ENCODE data around the gene EHHADH. TPM values are rescaled to one million over a fixed set of nuclear protein-coding genes. Genes with fewer than 3 reads are reported as not detected.

The EHHADH gene
- total RNA-seq, 4 donors from 2014 or later: 15.7 to 31.5 (median 21.1) TPM

DNA sequence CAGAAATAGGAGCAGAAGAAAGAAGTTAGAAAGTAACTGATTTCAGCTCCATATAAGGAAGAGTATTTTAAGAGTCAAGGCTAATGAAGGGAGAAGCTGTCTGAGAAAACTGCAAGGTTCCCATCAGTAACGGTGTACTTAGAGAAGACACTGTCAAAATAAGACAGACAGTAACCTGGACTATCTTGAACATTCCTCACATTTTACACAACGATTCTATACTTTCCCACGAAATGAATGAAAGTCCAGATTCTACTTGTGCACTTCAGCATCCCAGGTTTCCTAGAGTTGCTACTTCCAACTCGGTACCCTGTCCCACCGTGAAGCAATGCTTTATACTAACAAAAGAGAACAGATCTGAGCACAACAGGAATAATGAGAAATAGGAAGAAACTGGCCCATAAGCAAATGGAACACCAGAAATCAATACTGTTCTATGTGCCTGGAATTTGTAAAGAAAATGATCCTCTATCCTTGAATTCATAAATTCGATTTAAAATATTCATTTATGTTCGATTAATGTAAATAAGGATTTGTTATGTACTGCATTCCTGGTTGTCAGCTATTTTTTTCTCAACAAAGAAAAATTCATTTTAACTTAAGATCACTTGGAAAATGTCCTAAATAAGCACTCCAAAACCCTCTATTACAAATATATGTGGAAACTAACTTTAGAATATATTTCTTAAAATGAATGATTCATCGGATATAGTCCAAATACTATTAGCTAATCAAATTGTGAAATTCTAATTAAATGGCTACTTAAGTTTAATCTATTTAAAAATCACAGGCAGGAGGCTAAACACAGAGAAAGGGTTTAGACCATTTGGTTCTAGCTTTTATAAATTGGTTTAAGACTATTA, 102.5 kb downstream of the EHHADH start:
- no peak for TF ChIP-seq POLR2A (IDR thresholded peaks at IDR 0.05)
- TF ChIP-seq, protein P1, sequence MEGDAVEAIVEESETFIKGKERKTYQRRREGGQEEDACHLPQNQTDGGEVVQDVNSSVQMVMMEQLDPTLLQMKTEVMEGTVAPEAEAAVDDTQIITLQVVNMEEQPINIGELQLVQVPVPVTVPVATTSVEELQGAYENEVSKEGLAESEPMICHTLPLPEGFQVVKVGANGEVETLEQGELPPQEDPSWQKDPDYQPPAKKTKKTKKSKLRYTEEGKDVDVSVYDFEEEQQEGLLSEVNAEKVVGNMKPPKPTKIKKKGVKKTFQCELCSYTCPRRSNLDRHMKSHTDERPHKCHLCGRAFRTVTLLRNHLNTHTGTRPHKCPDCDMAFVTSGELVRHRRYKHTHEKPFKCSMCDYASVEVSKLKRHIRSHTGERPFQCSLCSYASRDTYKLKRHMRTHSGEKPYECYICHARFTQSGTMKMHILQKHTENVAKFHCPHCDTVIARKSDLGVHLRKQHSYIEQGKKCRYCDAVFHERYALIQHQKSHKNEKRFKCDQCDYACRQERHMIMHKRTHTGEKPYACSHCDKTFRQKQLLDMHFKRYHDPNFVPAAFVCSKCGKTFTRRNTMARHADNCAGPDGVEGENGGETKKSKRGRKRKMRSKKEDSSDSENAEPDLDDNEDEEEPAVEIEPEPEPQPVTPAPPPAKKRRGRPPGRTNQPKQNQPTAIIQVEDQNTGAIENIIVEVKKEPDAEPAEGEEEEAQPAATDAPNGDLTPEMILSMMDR (IDR thresholded peaks at IDR 0.05): no peak
- no peak for DNase-seq
- H3K9me3 ChIP-seq: no peaks in the 10 kb centered on the region
- peak overlapping the region in 2 of 4 donors; percentile 65 to 75 for H3K4me3 ChIP-seq
- H3K27me3 ChIP-seq: no peaks in the 10 kb centered on the region
- H3K4me1 ChIP-seq: peaks cover 0 to 19% (median 4%) of the 10 kb centered on the region in 4 donors
- no peaks in the 10 kb centered on the region for H3K36me3 ChIP-seq
- peak overlapping the region in 1 of 4 donors; percentile 88 for H3K27ac ChIP-seq

DNA sequence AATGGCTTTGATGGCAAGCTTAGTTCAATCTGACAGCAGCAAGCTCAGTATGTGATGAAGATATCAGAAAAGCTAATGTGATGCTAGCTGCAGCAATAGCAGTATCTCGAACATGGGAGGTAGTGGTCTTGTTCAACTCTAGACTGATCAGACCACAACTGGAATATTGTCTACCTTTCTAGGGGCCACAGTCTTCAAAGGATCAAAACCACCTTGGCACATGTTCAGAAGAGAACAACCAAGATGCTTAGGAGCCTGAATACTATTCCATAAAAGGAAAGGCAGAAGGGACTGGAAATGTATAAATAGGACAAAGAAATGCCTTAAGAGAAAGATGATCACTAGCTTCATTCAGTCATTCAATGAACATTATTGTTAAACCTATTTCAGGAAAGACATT, 103.3 kb downstream of the EHHADH start:
- DNase-seq: no peak
- no peaks in the 10 kb centered on the region for H3K27me3 ChIP-seq
- TF ChIP-seq, protein P1 (IDR thresholded peaks at IDR 0.05): no peak
- no peak for TF ChIP-seq POLR2A (IDR thresholded peaks at IDR 0.05)
- no peaks in the 10 kb centered on the region for H3K36me3 ChIP-seq
- peak overlapping the region in 1 of 4 donors; percentile 88 for H3K27ac ChIP-seq
- no peaks in the 10 kb centered on the region for H3K9me3 ChIP-seq
- peaks cover 0 to 19% (median 4%) of the 10 kb centered on the region in 4 donors for H3K4me1 ChIP-seq
- H3K4me3 ChIP-seq: no peak overlapping the region

DNA sequence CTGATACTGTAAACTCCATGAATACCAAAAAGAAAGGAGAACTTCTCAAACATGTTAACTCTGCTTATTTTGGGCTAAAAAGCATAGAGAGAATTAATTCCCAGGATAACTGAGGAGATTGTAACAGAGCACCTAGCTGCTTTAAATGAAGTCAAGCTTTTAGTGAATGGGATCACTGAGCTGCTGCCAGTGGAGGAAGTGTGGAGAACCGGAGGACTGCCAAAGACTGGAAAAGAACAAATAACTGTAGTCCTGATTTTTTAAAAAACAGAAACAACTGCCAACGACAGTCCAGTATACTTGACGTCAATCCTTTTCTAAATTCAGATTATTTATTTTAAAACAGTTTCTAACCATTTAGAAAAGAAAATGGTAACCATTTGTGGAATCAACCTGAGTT, 104.3 kb downstream of the EHHADH start:
- peak overlapping the region in 1 of 4 donors; percentile 10 for H3K27ac ChIP-seq
- H3K36me3 ChIP-seq: no peaks in the 10 kb centered on the region
- H3K4me3 ChIP-seq: no peak overlapping the region
- H3K9me3 ChIP-seq: no peaks in the 10 kb centered on the region
- H3K27me3 ChIP-seq: no peaks in the 10 kb centered on the region
- H3K4me1 ChIP-seq: peaks cover 0 to 19% (median 4%) of the 10 kb centered on the region in 4 donors
- DNase-seq: no peak
- no peak for TF ChIP-seq POLR2A (IDR thresholded peaks at IDR 0.05)
- TF ChIP-seq, protein P1 (IDR thresholded peaks at IDR 0.05): no peak

DNA sequence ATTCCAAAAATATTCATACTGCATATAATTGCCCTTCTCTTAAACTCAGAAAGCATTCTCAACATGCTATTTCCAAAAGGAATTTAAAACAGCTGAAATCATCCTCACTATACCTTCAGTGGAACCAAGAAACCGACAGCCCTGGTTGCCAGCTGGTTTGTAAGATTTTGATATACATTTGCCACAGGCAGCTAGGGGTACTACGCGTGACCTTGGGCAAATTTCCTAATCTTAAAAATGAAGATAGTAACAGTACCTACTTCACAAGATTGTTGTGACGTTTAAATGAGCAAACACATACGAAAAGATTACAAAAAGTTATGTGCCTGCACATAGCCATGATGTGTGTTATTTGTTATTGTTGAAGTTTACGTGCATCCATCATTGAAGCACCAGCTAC, 108.3 kb downstream of the EHHADH start:
- H3K27me3 ChIP-seq: no peaks in the 10 kb centered on the region
- H3K36me3 ChIP-seq: no peaks in the 10 kb centered on the region
- DNase-seq: no peak
- no peak for TF ChIP-seq POLR2A (IDR thresholded peaks at IDR 0.05)
- TF ChIP-seq, protein P1 (IDR thresholded peaks at IDR 0.05): no peak
- no peak overlapping the region for H3K27ac ChIP-seq
- H3K9me3 ChIP-seq: no peaks in the 10 kb centered on the region
- H3K4me1 ChIP-seq: peaks cover 0 to 2% (median 0%) of the 10 kb centered on the region in 4 donors
- no peak overlapping the region for H3K4me3 ChIP-seq

DNA sequence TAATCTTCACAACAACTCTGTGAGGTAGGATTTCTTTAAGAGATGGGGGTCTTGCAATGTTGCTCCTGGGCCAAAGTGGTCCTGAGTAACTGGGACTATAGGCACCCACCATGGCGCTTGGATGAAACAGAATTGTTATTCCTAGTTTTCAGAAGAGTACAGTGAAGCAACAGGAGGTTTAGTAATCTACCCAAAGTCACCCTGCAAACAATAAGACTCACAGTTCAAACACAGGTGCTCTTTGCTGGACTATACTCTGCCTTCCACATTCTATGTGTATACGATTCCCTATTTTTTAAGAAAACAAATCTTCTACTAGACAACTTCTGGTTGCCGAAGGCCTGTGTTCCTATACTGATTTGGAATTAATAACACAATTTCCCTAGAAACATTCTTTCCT, 109.1 kb downstream of the EHHADH start:
- no peaks in the 10 kb centered on the region for H3K36me3 ChIP-seq
- DNase-seq: no peak
- TF ChIP-seq POLR2A (IDR thresholded peaks at IDR 0.05): no peak
- TF ChIP-seq, protein P1 (IDR thresholded peaks at IDR 0.05): no peak

More for the DNA sequence above, 109.1 kb downstream of the EHHADH start:
- Histone ChIP-seq H3K27me3 (no peaks in the 10 kb centered on the region), H3K4me1 (no peaks in the 10 kb centered on the region), H3K4me3 (no peak overlapping the region), H3K27ac (no peak overlapping the region), H3K9me3 (no peaks in the 10 kb centered on the region)

Small RNA genes lying within 50 kb of the gene (small RNA-seq; reads per million reads assigned to genes)
- 0.35 to 0.64 reads per million in 2 donors for gene MIR5588

Other genes starting within 250 kb of the EHHADH start
- gene C3orf70, start 101.0 kb downstream of the EHHADH start, total RNA-seq: 1 to 10 TPM; 4.1 to 6.5 (median 5.5) TPM
- 10 to 100 TPM; 40.4 to 60.2 (median 52.1) TPM for gene MAP3K13, start 109.1 kb upstream of the EHHADH start, total RNA-seq
- gene TMEM41A, start 245.0 kb upstream of the EHHADH start, total RNA-seq: 100 to 1,000 TPM in 2 of 4 donors, 10 to 100 TPM in 2; 19.8 to 114 (median 90.1) TPM